Ascending aorta (tissue), 2 donors: Measurements from ENCODE around the gene RAB12. TPM values are rescaled to one million over a fixed set of nuclear protein-coding genes. Genes with fewer than 3 reads are reported as not detected.
A peak's percentile ranks its signal among the peaks of the same experiment; 100 is the strongest.

Source experiments
- DNase-seq, 2 donors: peaks; one replicate each; pipeline ENCODE4 v3.0.0-alpha.2; 2019; ENCODE audit warnings: low spot score in 2 of 2
- H3K27ac ChIP-seq, 2 donors: fragments of 200-600 bp; sonication (generic); one replicate each; pipeline ENCODE4 v1.5.1; 2016 to 2017; ENCODE audit warnings: mild to moderate bottlenecking in 1 of 2
- H3K27me3 ChIP-seq: fragments of 200-600 bp; sonication (generic); one replicate; pipeline ENCODE4 v1.5.1; 2017
- H3K36me3 ChIP-seq, 2 donors: fragments of 200-600 bp; sonication (generic); one replicate each; pipeline ENCODE4 v1.5.1; 2016
- H3K4me1 ChIP-seq, 2 donors: fragments of 200-600 bp; sonication (generic); one replicate each; pipeline ENCODE4 v1.5.1; 2016 to 2017; ENCODE audit warnings: mild to moderate bottlenecking in 1 of 2
- H3K4me3 ChIP-seq, 2 donors: fragments of 200-600 bp; sonication (generic); one replicate each; pipeline ENCODE4 v1.5.1; 2016 to 2017; ENCODE audit warnings: mild to moderate bottlenecking in 1 of 2
- H3K9me3 ChIP-seq, 2 donors: fragments of 200-600 bp; sonication (generic); one replicate each; pipeline ENCODE4 v1.5.1; 2016
- intact Hi-C: fragments of 100-400 bp; cut with DNase I; formaldehyde crosslinking; loops from one replicate; pipeline ENCODE4 v1.15.1; 2023
- total RNA-seq: library from RNA; depleted of rRNA; stranded (reverse); fragments of >200 nt; gene quantifications from one replicate; pipeline ENCODE4 v1.1.0, GENCODE V29; 2016
- TF ChIP-seq, protein P1 (sequence below), 3 experiments: fragments of 200-600 bp in 2 of 3; fragments of 450-650 bp in 1 of 3; sonication (generic) in 2 of 3; IDR thresholded peaks; one replicate each; pipeline ENCODE4 v1.5.1; 2016 to 2019; ENCODE audit warnings: antibody characterized with exemption in 3 of 3, mild to moderate bottlenecking in 1 of 3, moderate library complexity in 1 of 3

RAB12 gene
- total RNA-seq, 1 donor from 2014 or later: 35.5 TPM

DNA sequence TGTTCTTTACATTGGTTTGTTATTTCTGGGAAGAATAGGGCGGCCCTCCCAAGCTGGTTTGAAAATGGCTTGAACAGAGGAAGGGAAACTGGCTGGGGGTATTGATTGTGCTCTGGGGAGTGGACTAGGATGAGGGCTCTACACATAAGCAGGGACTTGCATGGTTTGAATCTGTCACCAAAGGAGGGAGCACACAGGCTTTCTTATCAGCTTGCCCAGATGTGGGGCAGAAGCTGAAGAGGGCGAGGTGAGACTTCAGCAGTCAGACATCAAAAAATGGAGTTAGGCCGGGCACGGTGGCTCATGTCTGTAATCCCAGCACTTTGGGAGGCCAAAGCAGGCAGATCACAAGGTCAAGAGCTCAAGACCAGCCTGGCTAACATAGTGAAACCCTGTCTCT is 7.2 kb upstream of the RAB12 start:
- no peak overlapping the region for H3K27ac ChIP-seq
- no peaks in the 10 kb centered on the region for H3K27me3 ChIP-seq
- no peak overlapping the region for H3K4me3 ChIP-seq
- TF ChIP-seq, protein P1, sequence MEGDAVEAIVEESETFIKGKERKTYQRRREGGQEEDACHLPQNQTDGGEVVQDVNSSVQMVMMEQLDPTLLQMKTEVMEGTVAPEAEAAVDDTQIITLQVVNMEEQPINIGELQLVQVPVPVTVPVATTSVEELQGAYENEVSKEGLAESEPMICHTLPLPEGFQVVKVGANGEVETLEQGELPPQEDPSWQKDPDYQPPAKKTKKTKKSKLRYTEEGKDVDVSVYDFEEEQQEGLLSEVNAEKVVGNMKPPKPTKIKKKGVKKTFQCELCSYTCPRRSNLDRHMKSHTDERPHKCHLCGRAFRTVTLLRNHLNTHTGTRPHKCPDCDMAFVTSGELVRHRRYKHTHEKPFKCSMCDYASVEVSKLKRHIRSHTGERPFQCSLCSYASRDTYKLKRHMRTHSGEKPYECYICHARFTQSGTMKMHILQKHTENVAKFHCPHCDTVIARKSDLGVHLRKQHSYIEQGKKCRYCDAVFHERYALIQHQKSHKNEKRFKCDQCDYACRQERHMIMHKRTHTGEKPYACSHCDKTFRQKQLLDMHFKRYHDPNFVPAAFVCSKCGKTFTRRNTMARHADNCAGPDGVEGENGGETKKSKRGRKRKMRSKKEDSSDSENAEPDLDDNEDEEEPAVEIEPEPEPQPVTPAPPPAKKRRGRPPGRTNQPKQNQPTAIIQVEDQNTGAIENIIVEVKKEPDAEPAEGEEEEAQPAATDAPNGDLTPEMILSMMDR (IDR thresholded peaks at IDR 0.05): no peak
- intact Hi-C loops: no loop called here
- DNase-seq: no peak
- H3K36me3 ChIP-seq: no peaks in the 10 kb centered on the region
- no peaks in the 10 kb centered on the region for H3K9me3 ChIP-seq
- no peaks in the 10 kb centered on the region for H3K4me1 ChIP-seq

DNA sequence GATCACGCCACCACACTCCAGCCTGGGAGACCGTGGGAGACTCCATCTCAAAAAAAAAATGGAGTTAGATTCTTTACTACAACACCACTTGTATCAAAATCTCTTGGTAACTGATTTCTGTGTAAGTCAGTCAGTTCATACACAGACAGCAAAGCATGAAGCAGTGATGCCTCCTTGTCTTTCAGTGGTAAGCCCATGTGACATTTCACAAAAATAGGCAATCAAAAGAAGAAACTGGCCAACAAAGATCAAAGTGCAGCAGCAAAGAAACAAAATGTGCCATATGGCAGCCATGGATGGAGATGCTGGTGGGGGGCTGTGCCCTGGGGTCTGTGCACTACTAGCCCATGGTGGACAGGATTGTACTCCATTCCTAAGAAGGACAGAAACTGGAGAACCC is 6.7 kb upstream of the RAB12 start:
- Histone ChIP-seq H3K9me3 (no peaks in the 10 kb centered on the region), H3K27ac (no peak overlapping the region), H3K27me3 (no peaks in the 10 kb centered on the region), H3K36me3 (no peaks in the 10 kb centered on the region), H3K4me3 (no peak overlapping the region), H3K4me1 (no peaks in the 10 kb centered on the region)
- TF ChIP-seq, protein P1 (IDR thresholded peaks at IDR 0.05): no peak
- intact Hi-C loops: no loop called here
- no peak for DNase-seq

DNA sequence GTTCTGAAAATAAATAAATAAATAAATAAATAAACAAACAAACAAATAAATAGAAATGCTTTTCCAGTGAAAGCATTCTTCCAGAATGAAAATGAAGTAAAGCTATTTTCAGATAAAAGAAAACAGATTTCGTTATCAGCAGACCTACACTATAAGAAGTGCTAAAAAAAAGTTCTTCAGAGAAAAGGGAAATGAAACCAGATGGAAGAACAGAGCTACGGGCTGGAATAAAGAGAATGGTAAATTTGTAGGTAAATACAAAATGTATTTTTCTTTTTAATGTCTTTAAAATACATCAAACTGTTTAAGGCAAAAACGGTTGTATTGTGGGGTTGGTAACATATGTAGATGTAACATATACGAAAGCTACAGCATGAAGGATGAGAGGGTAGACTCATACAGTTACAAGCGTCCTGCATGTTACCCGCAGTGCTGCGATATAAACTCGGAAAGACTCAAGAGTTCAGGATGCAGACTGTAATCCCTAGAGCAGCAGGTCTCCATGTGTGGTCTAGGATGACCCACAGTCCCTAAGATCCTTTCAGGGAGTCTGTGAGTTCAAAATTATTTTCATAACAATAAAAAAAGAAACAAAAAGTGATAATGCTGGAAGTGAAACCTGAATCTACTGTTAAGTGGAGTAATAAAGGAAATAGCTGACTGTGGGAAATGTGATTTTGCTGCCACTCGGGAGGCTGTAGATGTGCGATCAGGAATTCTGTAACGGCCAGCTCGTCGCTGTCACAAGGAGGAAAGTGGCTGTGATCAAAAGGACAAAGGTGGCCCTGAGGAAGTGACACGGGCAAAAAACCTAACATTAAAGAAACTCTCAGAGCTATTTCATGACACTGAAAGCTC is 5.3 kb upstream of the RAB12 start:
- Histone ChIP-seq H3K36me3 (no peaks in the 10 kb centered on the region), H3K27ac (no peak overlapping the region), H3K4me3 (no peak overlapping the region), H3K27me3 (no peaks in the 10 kb centered on the region), H3K9me3 (no peaks in the 10 kb centered on the region), H3K4me1 (peaks cover 2 to 7% of the 10 kb centered on the region in 2 donors)
- DNase-seq: no peak
- TF ChIP-seq, protein P1 (IDR thresholded peaks at IDR 0.05): no peak
- intact Hi-C loops: no loop called here

DNA sequence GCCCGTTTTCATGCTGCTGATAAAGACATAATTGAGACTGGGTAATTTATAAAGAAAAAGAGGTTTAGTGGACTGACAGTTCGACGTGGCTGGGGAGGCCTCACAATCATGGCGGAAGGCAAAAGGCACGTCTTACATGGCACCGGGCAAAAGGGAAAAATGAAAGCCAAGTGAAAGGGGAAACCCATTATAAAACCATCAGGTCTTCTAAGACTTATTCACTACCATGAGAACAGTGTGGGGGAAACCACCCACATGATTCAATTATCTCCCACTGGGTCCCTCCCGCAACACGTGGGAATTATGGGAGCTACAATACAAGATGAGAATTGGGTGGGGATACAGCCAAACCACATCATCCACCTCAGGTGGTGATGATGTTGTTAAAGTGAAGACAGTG is 3.3 kb upstream of the RAB12 start:
- DNase-seq: no peak
- H3K4me3 ChIP-seq: no peak overlapping the region
- intact Hi-C loops: no loop called here
- H3K27me3 ChIP-seq: no peaks in the 10 kb centered on the region
- H3K36me3 ChIP-seq: no peaks in the 10 kb centered on the region
- no peaks in the 10 kb centered on the region for H3K9me3 ChIP-seq
- TF ChIP-seq, protein P1 (IDR thresholded peaks at IDR 0.05): no peak
- H3K4me1 ChIP-seq: peaks cover 6 to 12% of the 10 kb centered on the region in 2 donors
- H3K27ac ChIP-seq: no peak overlapping the region

DNA sequence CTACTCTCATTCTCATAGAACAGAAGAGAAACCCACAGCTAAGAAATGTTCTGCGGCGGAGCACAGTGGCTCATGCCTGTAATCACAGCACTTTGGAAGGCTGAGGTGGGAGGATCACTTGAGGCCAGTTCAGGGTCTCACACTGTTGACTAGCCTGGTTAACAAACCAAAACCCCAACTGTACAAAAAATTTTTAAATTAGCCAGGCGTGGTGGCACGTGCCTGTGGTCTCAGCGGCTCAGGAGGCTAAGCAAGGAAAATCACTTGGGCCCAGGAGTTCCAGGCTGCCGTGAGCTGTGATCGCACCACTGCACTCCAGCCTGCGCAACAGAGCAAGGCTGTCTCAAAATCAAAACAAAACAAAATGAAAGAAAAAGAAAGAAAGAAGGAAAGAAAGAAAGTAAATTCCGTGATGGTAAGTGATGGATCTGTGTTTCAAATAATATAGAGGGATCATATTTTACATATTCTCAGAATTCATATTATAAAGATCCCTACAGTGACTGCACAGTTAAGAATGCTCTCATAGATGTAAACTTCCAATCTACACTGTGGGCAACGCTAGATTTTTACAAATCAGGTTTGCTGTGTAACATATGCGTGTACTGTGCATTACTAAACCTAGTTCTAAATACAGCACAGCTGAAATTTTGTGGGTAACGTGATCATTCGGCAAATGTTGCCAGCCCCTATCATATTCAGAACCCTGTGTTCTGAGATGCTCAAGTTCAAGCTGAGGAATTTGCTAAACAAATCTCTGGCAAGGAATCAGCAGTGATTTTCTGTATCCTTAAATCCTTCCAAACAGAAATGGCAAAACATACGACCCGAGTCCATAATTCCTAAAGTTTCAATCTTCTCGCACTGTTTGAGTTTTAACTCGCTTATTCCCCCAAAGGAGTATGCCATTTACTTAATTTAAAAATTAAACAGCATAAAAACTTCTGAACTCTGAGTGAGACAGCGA is 1.2 kb upstream of the RAB12 start:
- peak overlapping the region; percentile 76 to 88 for H3K27ac ChIP-seq
- intact Hi-C loops: loop anchor here (2.0 kb wide), 1 partner anchor 97 kb away; the partner anchor contains the start of gene MTCL1
- TF ChIP-seq, protein P1 (IDR thresholded peaks at IDR 0.05): no peak
- H3K9me3 ChIP-seq: no peaks in the 10 kb centered on the region
- no peak for DNase-seq
- H3K27me3 ChIP-seq: no peaks in the 10 kb centered on the region
- H3K36me3 ChIP-seq: no peaks in the 10 kb centered on the region
- peaks cover 14 to 31% of the 10 kb centered on the region in 2 donors for H3K4me1 ChIP-seq
- peak overlapping the region; percentile 84 to 100 for H3K4me3 ChIP-seq
